ENCODE measurements around the gene JAGN1.
"Not testable (repeated sequence)": the region's sequence is repeated elsewhere in the genome, so short reads cannot be mapped to it uniquely, and the experiment has no call there.

JAGN1 gene

DNA sequence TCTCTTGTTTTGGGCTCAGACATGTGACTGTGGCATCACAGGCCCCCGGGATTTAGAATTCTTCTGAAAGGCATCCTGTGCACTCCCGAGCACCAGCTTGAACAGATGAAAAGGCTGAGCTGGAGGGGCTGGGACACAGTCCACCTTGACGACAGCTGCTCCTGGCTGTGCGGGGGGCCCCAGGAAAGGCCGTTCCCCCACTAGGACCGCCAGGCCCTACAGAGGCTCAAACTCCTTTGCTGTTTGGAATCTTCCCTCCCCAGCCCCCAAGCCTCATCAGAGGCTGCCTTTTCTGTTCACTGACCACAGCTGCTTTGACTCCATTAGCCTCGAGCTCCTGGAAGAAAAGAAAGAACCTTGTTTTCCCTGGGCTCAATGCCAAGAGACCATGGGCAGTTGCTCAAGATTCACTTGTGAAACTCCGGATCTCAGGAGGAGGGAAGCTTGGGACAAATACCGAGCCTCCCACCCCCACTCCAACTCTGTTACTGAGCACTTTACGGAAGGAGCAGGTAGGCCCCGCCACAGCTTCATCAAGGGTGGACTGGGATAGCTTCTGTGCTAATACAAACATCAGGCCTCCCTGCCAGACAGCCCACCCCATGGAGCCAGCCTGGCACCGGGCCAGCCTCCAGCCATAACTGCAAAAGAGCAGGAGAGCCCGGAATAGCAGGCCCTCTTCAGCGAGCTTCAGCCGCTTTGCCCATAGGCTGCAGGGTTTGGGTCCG lies 26.0 kb upstream of the JAGN1 start:
- Histone ChIP-seq H3K9me3 (ENCODE audit: insufficient read depth, low read length) (no peaks in the 10 kb centered on the region), H3K9ac (ENCODE audit: low read length) (no peak overlapping the region), H3K4me3 (ENCODE audit: low read length) (no peak overlapping the region), H3K36me3 (replicated peaks; ENCODE audit: low read depth, low read length) (no peaks in the 10 kb centered on the region), H3K79me2 (ENCODE audit: low read length) (no peaks in the 10 kb centered on the region), H3K4me2 (ENCODE audit: low read length) (no peak overlapping the region), H3K27ac (ENCODE audit: low read length) (no peak overlapping the region), H3K27me3 (ENCODE audit: low read depth, low read length) (no peaks in the 10 kb centered on the region), H3K4me1 (ENCODE audit: low read length) (no peaks in the 10 kb centered on the region), H4K20me1 (ENCODE audit: insufficient read depth, low read length) (no peaks in the 10 kb centered on the region), H2AFZ (ENCODE audit: low read depth, low read length) (no peak overlapping the region)
- TF ChIP-seq EZH2phosphoT487 (IDR thresholded peaks at IDR 0.05; ENCODE audit: low read depth), result no peak
- TF ChIP-seq, protein P1, sequence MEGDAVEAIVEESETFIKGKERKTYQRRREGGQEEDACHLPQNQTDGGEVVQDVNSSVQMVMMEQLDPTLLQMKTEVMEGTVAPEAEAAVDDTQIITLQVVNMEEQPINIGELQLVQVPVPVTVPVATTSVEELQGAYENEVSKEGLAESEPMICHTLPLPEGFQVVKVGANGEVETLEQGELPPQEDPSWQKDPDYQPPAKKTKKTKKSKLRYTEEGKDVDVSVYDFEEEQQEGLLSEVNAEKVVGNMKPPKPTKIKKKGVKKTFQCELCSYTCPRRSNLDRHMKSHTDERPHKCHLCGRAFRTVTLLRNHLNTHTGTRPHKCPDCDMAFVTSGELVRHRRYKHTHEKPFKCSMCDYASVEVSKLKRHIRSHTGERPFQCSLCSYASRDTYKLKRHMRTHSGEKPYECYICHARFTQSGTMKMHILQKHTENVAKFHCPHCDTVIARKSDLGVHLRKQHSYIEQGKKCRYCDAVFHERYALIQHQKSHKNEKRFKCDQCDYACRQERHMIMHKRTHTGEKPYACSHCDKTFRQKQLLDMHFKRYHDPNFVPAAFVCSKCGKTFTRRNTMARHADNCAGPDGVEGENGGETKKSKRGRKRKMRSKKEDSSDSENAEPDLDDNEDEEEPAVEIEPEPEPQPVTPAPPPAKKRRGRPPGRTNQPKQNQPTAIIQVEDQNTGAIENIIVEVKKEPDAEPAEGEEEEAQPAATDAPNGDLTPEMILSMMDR (IDR thresholded peaks at IDR 0.05; ENCODE audit: low read depth, low read length), result no peak

DNA sequence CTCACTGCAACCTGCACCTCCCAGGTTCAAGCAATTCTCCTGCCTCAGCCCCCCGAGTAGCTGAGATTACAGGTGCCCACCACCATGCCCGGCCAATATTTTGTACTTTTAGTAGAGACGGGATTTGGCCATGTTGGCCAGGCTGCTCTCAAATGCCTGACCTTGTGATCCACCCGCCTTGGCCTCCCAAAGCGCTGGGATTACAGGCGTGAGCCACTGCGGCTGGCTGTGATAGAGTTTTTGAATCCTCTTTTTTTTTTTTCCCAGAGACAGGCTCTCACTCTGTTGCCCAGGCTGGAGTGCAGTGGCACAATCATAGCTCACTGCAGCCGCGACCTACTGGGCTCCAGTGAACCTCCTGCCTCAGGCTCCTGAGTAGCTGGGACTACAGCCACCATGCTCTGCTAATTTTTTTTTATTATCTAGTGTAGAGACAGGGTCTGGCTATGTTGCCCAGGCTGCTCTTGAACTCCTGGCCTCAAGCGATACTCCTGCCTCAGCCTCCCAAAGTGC lies 25.2 kb upstream of the JAGN1 start:
- not testable (repeated sequence) for H3K9ac ChIP-seq (ENCODE audit: low read length); H2AFZ ChIP-seq (ENCODE audit: low read depth, low read length); H3K4me2 ChIP-seq (ENCODE audit: low read length); H4K20me1 ChIP-seq (ENCODE audit: insufficient read depth, low read length); H3K27me3 ChIP-seq (ENCODE audit: low read depth, low read length); H3K9me3 ChIP-seq (ENCODE audit: insufficient read depth, low read length); H3K4me3 ChIP-seq (ENCODE audit: low read length); H3K4me1 ChIP-seq (ENCODE audit: low read length); H3K79me2 ChIP-seq (ENCODE audit: low read length); H3K27ac ChIP-seq (ENCODE audit: low read length); H3K36me3 ChIP-seq (replicated peaks; ENCODE audit: low read depth, low read length)

- H3K9ac ChIP-seq (ENCODE audit: low read length), result no peak overlapping the region
Observed at GRCh38 chr3:9866639-9867038, 23.8 kb upstream of the JAGN1 start.

GRCh38 chr3:9867106-9867505 lies 23.3 kb upstream of the JAGN1 start:
- Histone ChIP-seq H3K4me3 (ENCODE audit: low read length) (no peak overlapping the region), H3K9ac (ENCODE audit: low read length) (no peak overlapping the region), H3K27me3 (ENCODE audit: low read depth, low read length) (no peaks in the 10 kb centered on the region), H3K4me1 (ENCODE audit: low read length) (no peaks in the 10 kb centered on the region), H3K79me2 (ENCODE audit: low read length) (no peaks in the 10 kb centered on the region), H2AFZ (ENCODE audit: low read depth, low read length) (no peak overlapping the region), H4K20me1 (ENCODE audit: insufficient read depth, low read length) (no peaks in the 10 kb centered on the region), H3K27ac (ENCODE audit: low read length) (no peak overlapping the region), H3K36me3 (replicated peaks; ENCODE audit: low read depth, low read length) (no peaks in the 10 kb centered on the region), H3K4me2 (ENCODE audit: low read length) (no peak overlapping the region), H3K9me3 (ENCODE audit: insufficient read depth, low read length) (no peaks in the 10 kb centered on the region)
- TF ChIP-seq, protein P1 (IDR thresholded peaks at IDR 0.05; ENCODE audit: low read depth, low read length), result no peak
- no peak for TF ChIP-seq EZH2phosphoT487 (IDR thresholded peaks at IDR 0.05; ENCODE audit: low read depth)

More at GRCh38 chr3:9866639-9867038, 23.8 kb upstream of the JAGN1 start:
- no peak overlapping the region for H3K27ac ChIP-seq (ENCODE audit: low read length)
- TF ChIP-seq, protein P1 (IDR thresholded peaks at IDR 0.05; ENCODE audit: low read depth, low read length), result no peak
- no peak overlapping the region for H2AFZ ChIP-seq (ENCODE audit: low read depth, low read length)
- H3K27me3 ChIP-seq (ENCODE audit: low read depth, low read length), result no peaks in the 10 kb centered on the region
- no peaks in the 10 kb centered on the region for H3K4me1 ChIP-seq (ENCODE audit: low read length)
- H3K36me3 ChIP-seq (replicated peaks; ENCODE audit: low read depth, low read length), result no peaks in the 10 kb centered on the region
- H4K20me1 ChIP-seq (ENCODE audit: insufficient read depth, low read length), result no peaks in the 10 kb centered on the region
- no peak overlapping the region for H3K4me3 ChIP-seq (ENCODE audit: low read length)
- H3K9me3 ChIP-seq (ENCODE audit: insufficient read depth, low read length), result no peaks in the 10 kb centered on the region
- no peaks in the 10 kb centered on the region for H3K79me2 ChIP-seq (ENCODE audit: low read length)
- H3K4me2 ChIP-seq (ENCODE audit: low read length), result no peak overlapping the region
